ENCODE measurements around the gene MSI2. TPM values are rescaled to one million over a fixed set of nuclear protein-coding genes. Genes with fewer than 3 reads are reported as not detected.

The MSI2 gene
- total and polyA plus RNA-seq, 9 of the 15 experiments (the other 6 are each of a cell fraction or from before 2014, with no cell fraction given): 4.6 to 61.8 (median 42.4) TPM

DNA sequence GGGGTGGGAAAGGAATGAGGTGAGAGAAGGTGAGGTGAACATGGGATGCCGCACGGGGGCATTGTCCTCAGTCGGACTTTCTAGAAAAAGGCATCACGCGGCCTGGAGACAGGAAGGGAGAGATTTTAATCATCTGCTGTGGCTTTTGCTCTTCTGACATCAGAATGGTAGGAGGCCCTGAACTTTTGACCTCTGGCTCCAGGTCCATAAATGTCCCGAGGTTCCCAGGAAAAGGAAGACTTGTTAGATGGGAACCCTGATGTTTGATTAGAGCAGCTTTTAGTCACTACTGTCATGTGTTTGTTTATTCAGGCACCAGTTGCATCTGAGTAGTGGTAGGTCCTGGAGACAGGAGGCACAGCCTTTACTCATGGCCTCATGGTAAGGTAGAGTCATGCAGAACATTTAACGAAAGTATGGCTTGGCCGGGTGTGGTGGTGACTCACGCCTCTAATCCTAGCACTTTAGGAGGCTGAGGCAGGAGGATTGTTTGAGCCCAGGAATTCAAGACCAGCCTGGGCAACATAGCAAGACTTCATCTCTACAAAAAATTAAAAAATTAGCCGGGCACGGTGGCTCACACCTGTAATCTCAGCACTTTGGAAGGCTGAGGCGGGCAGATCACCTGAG is 203.1 kb downstream of the MSI2 start (continued):
- TF ChIP-seq SLC30A9 (CRISPR knock-in tag; IDR thresholded peaks at IDR 0.05): no peak
- TF ChIP-seq GTF2F1 (IDR thresholded peaks at IDR 0.05; ENCODE audit: low read depth, low read length): no peak
- TF ChIP-seq, protein P1, sequence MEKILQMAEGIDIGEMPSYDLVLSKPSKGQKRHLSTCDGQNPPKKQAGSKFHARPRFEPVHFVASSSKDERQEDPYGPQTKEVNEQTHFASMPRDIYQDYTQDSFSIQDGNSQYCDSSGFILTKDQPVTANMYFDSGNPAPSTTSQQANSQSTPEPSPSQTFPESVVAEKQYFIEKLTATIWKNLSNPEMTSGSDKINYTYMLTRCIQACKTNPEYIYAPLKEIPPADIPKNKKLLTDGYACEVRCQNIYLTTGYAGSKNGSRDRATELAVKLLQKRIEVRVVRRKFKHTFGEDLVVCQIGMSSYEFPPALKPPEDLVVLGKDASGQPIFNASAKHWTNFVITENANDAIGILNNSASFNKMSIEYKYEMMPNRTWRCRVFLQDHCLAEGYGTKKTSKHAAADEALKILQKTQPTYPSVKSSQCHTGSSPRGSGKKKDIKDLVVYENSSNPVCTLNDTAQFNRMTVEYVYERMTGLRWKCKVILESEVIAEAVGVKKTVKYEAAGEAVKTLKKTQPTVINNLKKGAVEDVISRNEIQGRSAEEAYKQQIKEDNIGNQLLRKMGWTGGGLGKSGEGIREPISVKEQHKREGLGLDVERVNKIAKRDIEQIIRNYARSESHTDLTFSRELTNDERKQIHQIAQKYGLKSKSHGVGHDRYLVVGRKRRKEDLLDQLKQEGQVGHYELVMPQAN (IDR thresholded peaks at IDR 0.05; ENCODE audit: borderline replicate concordance): no peak
- peak; percentile 72 for TF ChIP-seq ZNF589 (CRISPR knock-in tag; IDR thresholded peaks at IDR 0.05; ENCODE audit: low read depth)
- no peak; the same call in 1 of the 2 replicates for TF ChIP-seq CBFA2T3 (IDR thresholded peaks at IDR 0.05)
- TF ChIP-seq ZNF766 (CRISPR knock-in tag; conservative IDR thresholded peaks at IDR 0.05): no peak; the same call in 1 of the 2 replicates
- no peak for TF ChIP-seq ZFX (CRISPR knock-in tag; IDR thresholded peaks at IDR 0.05)
- TF ChIP-seq SPI1 (IDR thresholded peaks at IDR 0.05; ENCODE audit: borderline replicate concordance, low read depth, low read length): no peak
- no peak for TF ChIP-seq NFATC3 (IDR thresholded peaks at IDR 0.05)
- TF ChIP-seq TAF9B (IDR thresholded peaks at IDR 0.05; ENCODE audit: partially characterized antibody): no peak
- TF ChIP-seq ZNF133 (CRISPR knock-in tag; IDR thresholded peaks at IDR 0.05): no peak
- no peak for TF ChIP-seq ZNF695 (CRISPR knock-in tag; IDR thresholded peaks at IDR 0.05)
- no peak for TF ChIP-seq ZFP1 (CRISPR knock-in tag; IDR thresholded peaks at IDR 0.05)
- no peak for TF ChIP-seq ATF1 (CRISPR knock-in tag; IDR thresholded peaks at IDR 0.05)
- TF ChIP-seq ATF1 (tag; IDR thresholded peaks at IDR 0.05): peak; percentile 80
- TF ChIP-seq NCOA4 (IDR thresholded peaks at IDR 0.05; ENCODE audit: partially characterized antibody): no peak
- TF ChIP-seq KLF1 (tag; IDR thresholded peaks at IDR 0.05): no peak
- TF ChIP-seq BHLHE40 (IDR thresholded peaks at IDR 0.05; ENCODE audit: low read length): peak; percentile 62
- TF ChIP-seq SMARCC2 (IDR thresholded peaks at IDR 0.05; ENCODE audit: low read depth): peak; percentile 63; the same call in 1 of the 2 replicates
- no peak; the same call in 1 of the 2 replicates for TF ChIP-seq HDAC8 (tag; IDR thresholded peaks at IDR 0.05)
- TF ChIP-seq ZNF121 (CRISPR knock-in tag; conservative IDR thresholded peaks at IDR 0.05): peak; percentile 80
- peak; percentile 75 for TF ChIP-seq NR2C1 (IDR thresholded peaks at IDR 0.05)
- peak; percentile 90 for TF ChIP-seq NR2C1 (tag; IDR thresholded peaks at IDR 0.05)
- TF ChIP-seq MYNN (IDR thresholded peaks at IDR 0.05): no peak
- no peak for TF ChIP-seq MYNN (CRISPR knock-in tag; IDR thresholded peaks at IDR 0.05)
- TF ChIP-seq ETV1 (tag; conservative IDR thresholded peaks at IDR 0.05; ENCODE audit: low read depth): peak; percentile 94
- peak; percentile 80 for TF ChIP-seq SOX6 (IDR thresholded peaks at IDR 0.05)
- peak in 1 of 2 experiments; percentile 40; a peak in 1 of 4 replicates for TF ChIP-seq FOXA3 (CRISPR knock-in tag; conservative IDR thresholded peaks at IDR 0.05 in 1 of 2, IDR thresholded peaks at IDR 0.05 in 1 of 2)
- no peak for TF ChIP-seq NUFIP1 (IDR thresholded peaks at IDR 0.05; ENCODE audit: partially characterized antibody)
- TF ChIP-seq MCM2 (IDR thresholded peaks at IDR 0.05; ENCODE audit: low read depth): no peak
- no peak for TF ChIP-seq DIDO1 (tag; IDR thresholded peaks at IDR 0.05; ENCODE audit: low read depth)
- TF ChIP-seq CBFA2T2 (conservative IDR thresholded peaks at IDR 0.05): no peak

Measured in K562 (cell line).